ENCODE results near the gene TMEM86B.

TMEM86B gene

GRCh38 chr19:55228403-55229031 lies at the start of gene TMEM86B:
TMEM86B (minus strand) TSS chr19:55228763; CDS start chr19:55228741, 22 bp downstream.
- no peak for DNase-seq (ENCODE audit: low read depth in 2 of 2)

- DNase-seq (ENCODE audit: low read depth in 2 of 2) = no peak
Observed at GRCh38 chr19:55277494-55277893, 48.9 kb upstream of the TMEM86B start.

GRCh38 chr19:55276720-55277430 lies 48.3 kb upstream of the TMEM86B start:
- DNase-seq (ENCODE audit: low read depth in 2 of 2) = no peak

- no peak for DNase-seq (ENCODE audit: low read depth in 2 of 2)
Observed at GRCh38 chr19:55275851-55276719, 47.5 kb upstream of the TMEM86B start.

GRCh38 chr19:55273978-55274707 lies 45.6 kb upstream of the TMEM86B start:
- no peak for DNase-seq (ENCODE audit: low read depth in 2 of 2)

GRCh38 chr19:55272142-55272541 lies 43.6 kb upstream of the TMEM86B start:
- no peak for DNase-seq (ENCODE audit: low read depth in 2 of 2)

GRCh38 chr19:55270172-55270942 lies 41.8 kb upstream of the TMEM86B start:
- DNase-seq (ENCODE audit: low read depth in 2 of 2) = no peak

- DNase-seq (ENCODE audit: low read depth in 2 of 2) = no peak
Observed at GRCh38 chr19:55269299-55269698, 40.7 kb upstream of the TMEM86B start.

GRCh38 chr19:55266840-55267239 lies 38.3 kb upstream of the TMEM86B start:
- DNase-seq (ENCODE audit: low read depth in 2 of 2) = no peak

- DNase-seq (ENCODE audit: low read depth in 2 of 2) = no peak
Observed at GRCh38 chr19:55266404-55266803, 37.8 kb upstream of the TMEM86B start.

GRCh38 chr19:55265723-55266386 lies 37.3 kb upstream of the TMEM86B start:
- no peak for DNase-seq (ENCODE audit: low read depth in 2 of 2)

GRCh38 chr19:55265173-55265572 lies 36.6 kb upstream of the TMEM86B start:
- DNase-seq (ENCODE audit: low read depth in 2 of 2) = no peak

- no peak for DNase-seq (ENCODE audit: low read depth in 2 of 2)
Observed at GRCh38 chr19:55264531-55264930, 36.0 kb upstream of the TMEM86B start.

GRCh38 chr19:55262359-55262758 lies 33.8 kb upstream of the TMEM86B start:
- DNase-seq (ENCODE audit: low read depth in 2 of 2) = no peak

GRCh38 chr19:55261671-55262126 lies 33.1 kb upstream of the TMEM86B start:
- DNase-seq (ENCODE audit: low read depth in 2 of 2) = no peak

GRCh38 chr19:55259540-55260210 lies 31.1 kb upstream of the TMEM86B start:
- no peak for DNase-seq (ENCODE audit: low read depth in 2 of 2)

GRCh38 chr19:55258828-55259539 lies 30.4 kb upstream of the TMEM86B start, which contains the start of gene PPP6R1:
PPP6R1 (minus strand) TSS chr19:55259017; CDS start chr19:55247103, 11,914 bp downstream.
- peak; percentile 82 to 87 for DNase-seq (ENCODE audit: low read depth in 2 of 2)

- no peak for DNase-seq (ENCODE audit: low read depth in 2 of 2)
Observed at GRCh38 chr19:55258476-55258827, 29.9 kb upstream of the TMEM86B start.

Measured in activated CD8-positive, alpha-beta memory T cell treated with anti-CD3 and anti-CD28 coated beads for 4 hours (primary cell).